Esophagus muscularis mucosa (tissue), 4 donors: ENCODE data around the gene ZNF672. TPM values are rescaled to one million over a fixed set of nuclear protein-coding genes. Genes with fewer than 3 reads are reported as not detected.
A peak's percentile ranks its signal among the peaks of the same experiment; 100 is the strongest.
"Not testable (repeated sequence)": the region's sequence is repeated elsewhere in the genome, so short reads cannot be mapped to it uniquely, and the experiment has no call there.

Experiments
- DNase-seq: peaks from one replicate; pipeline ENCODE4 v3.0.0-alpha.2; 2017; ENCODE audit errors: extremely low spot score
- H3K27ac ChIP-seq, 4 donors: fragments of 200-600 bp; sonication (generic); replicated peaks in 1 of 4; 1 replicate in 3 of 4; 2 replicates in 1 of 4; pipeline ENCODE4 v1.5.1; 2016 to 2019; ENCODE audit warnings: mild to moderate bottlenecking in 1 of 4
- H3K27me3 ChIP-seq, 4 donors: fragments of 200-600 bp; sonication (generic); one replicate each; pipeline versions ENCODE4 v1.5.1 to v1.6.0; 2016 to 2019
- H3K36me3 ChIP-seq, 4 donors: fragments of 200-600 bp; sonication (generic); one replicate each; pipeline ENCODE4 v1.5.1; 2016 to 2019
- H3K4me1 ChIP-seq, 4 donors: fragments of 200-600 bp; sonication (generic); one replicate each; pipeline ENCODE4 v1.5.1; 2016 to 2019
- H3K4me3 ChIP-seq, 4 donors: fragments of 200-600 bp; sonication (generic); 1 replicate in 2 of 4; 2 replicates in 2 of 4; pipeline ENCODE4 v1.5.1; 2016 to 2019; ENCODE audit warnings: mild to moderate bottlenecking in 4 of 4, moderate library complexity in 1 of 4
- H3K9me3 ChIP-seq, 4 donors: fragments of 200-600 bp; sonication (generic); 1 replicate in 3 of 4; 2 replicates in 1 of 4; pipeline ENCODE4 v1.5.1; 2016 to 2019
- CTCF ChIP-seq, 3 experiments: fragments of 200-600 bp in 2 of 3; fragments of 450-650 bp in 1 of 3; sonication (generic) in 2 of 3; IDR thresholded peaks; one replicate each; pipeline ENCODE4 v1.5.1; 2017 to 2019; ENCODE audit warnings: antibody characterized with exemption in 3 of 3, mild to moderate bottlenecking in 2 of 3, moderate library complexity in 1 of 3
- EP300 ChIP-seq: sonication (generic); formaldehyde crosslinking; IDR thresholded peaks from one replicate; pipeline ENCODE4 v1.6.1; 2017; ENCODE audit warnings: antibody characterized with exemption
- POLR2A ChIP-seq: fragments of 450-650 bp; IDR thresholded peaks from one replicate; pipeline ENCODE4 v1.6.1; 2017; ENCODE audit warnings: antibody characterized with exemption, moderate library complexity, mild to moderate bottlenecking, low read depth
- POLR2AphosphoS5 ChIP-seq, 2 donors: sonication (generic); formaldehyde crosslinking; IDR thresholded peaks; one replicate each; pipeline ENCODE4 v1.6.1; 2017; ENCODE audit warnings: antibody characterized with exemption in 2 of 2
- WGBS: methylation state at CpG from one replicate; pipeline ENCODE4 v1.1.5; 2018; 5-methylcytosine and 5-hydroxymethylcytosine counted together
- intact Hi-C: fragments of 100-400 bp; cut with DNase I; formaldehyde crosslinking; loops from one replicate; pipeline ENCODE4 v1.15.1; 2023
- total RNA-seq, 4 donors: library from RNA; depleted of rRNA; stranded (reverse); fragments of >200 nt; gene quantifications; one replicate each; pipeline versions ENCODE4 v1.1.0 to v1.2.1, GENCODE V29; 2016

The ZNF672 gene
- total RNA-seq, result 10 to 100 TPM; 30.3 to 46.4 (median 39.3) TPM

- Histone ChIP-seq H3K27ac (peak within 1 kb of the TSS; percentile 98 to 100 (median 100)), H3K27me3 (peaks cover 0 to 12% (median 0%) of the 10 kb centered on the region in 4 donors), H3K4me3 (peak within 1 kb of the TSS; percentile 87 to 94 (median 94)), H3K4me1 (peaks cover 45 to 49% (median 48%) of the 10 kb centered on the region in 4 donors), H3K36me3 (peaks cover 0 to 4% (median 0%) of the 10 kb centered on the region in 4 donors), H3K9me3 (no peaks in the 10 kb centered on the region)
- no peak for TF ChIP-seq CTCF (IDR thresholded peaks at IDR 0.05)
- TF ChIP-seq POLR2A, result peak; percentile 22
- peak; percentile 84 to 96 for TF ChIP-seq POLR2AphosphoS5 (IDR thresholded peaks at IDR 0.05)
- intact Hi-C loops, result no loop called here
- peak; percentile 99 for DNase-seq
- 0% methylated on average over 43 of the region's 48 CpGs for WGBS
Observed at GRCh38 chr1:248837781-248838356, at the start of gene ZNF672. ZNF672 (plus strand) TSS chr1:248838224; CDS start chr1:248847275, 9,051 bp downstream.

- peak; percentile 37 for DNase-seq
Observed at GRCh38 chr1:248788327-248788726, 49.7 kb upstream of the ZNF672 start.

GRCh38 chr1:248789337-248789736 is 48.7 kb upstream of the ZNF672 start:
- H3K9me3 ChIP-seq, intact Hi-C loops, H3K27me3 ChIP-seq, H3K4me1 ChIP-seq, H3K36me3 ChIP-seq, H3K27ac ChIP-seq, H3K4me3 ChIP-seq: not testable (repeated sequence)
- DNase-seq, result peak; percentile 68
- WGBS, result 77% methylated on average over 2 of the region's 2 CpGs

More at GRCh38 chr1:248788327-248788726, 49.7 kb upstream of the ZNF672 start:
- H3K9me3 ChIP-seq, result no peaks in the 10 kb centered on the region
- H3K4me1 ChIP-seq, result no peaks in the 10 kb centered on the region
- no peaks in the 10 kb centered on the region for H3K27me3 ChIP-seq
- 87% methylated on average over 3 of the region's 3 CpGs for WGBS
- intact Hi-C loops, result no loop called here
- H3K27ac ChIP-seq, result no peak overlapping the region
- no peak overlapping the region for H3K4me3 ChIP-seq
- TF ChIP-seq CTCF (IDR thresholded peaks at IDR 0.05), result no peak
- TF ChIP-seq EP300, result no peak
- no peak for TF ChIP-seq POLR2A
- no peaks in the 10 kb centered on the region for H3K36me3 ChIP-seq

- peaks cover 0 to 14% (median 9%) of the 10 kb centered on the region in 4 donors for H3K9me3 ChIP-seq
- TF ChIP-seq CTCF (IDR thresholded peaks at IDR 0.05) (no peak), POLR2A (no peak), POLR2AphosphoS5 (IDR thresholded peaks at IDR 0.05) (no peak), EP300 (no peak)
- H3K36me3 ChIP-seq, result no peaks in the 10 kb centered on the region
- no peak for DNase-seq
- intact Hi-C loops, result no loop called here
- H3K27ac ChIP-seq, result no peak overlapping the region
- no peaks in the 10 kb centered on the region for H3K4me1 ChIP-seq
- no peak overlapping the region for H3K4me3 ChIP-seq
- WGBS, result 81% methylated on average over 5 of the region's 5 CpGs
- H3K27me3 ChIP-seq, result no peaks in the 10 kb centered on the region
Observed at GRCh38 chr1:248790456-248790855, 47.6 kb upstream of the ZNF672 start.

GRCh38 chr1:248791010-248791409 is 47.0 kb upstream of the ZNF672 start:
- Histone ChIP-seq H3K27ac (no peak overlapping the region), H3K36me3 (no peaks in the 10 kb centered on the region), H3K4me1 (no peaks in the 10 kb centered on the region), H3K9me3 (peaks cover 0 to 19% (median 10%) of the 10 kb centered on the region in 4 donors), H3K4me3 (no peak overlapping the region), H3K27me3 (no peaks in the 10 kb centered on the region)
- intact Hi-C loops, result no loop called here
- TF ChIP-seq POLR2AphosphoS5 (IDR thresholded peaks at IDR 0.05) (no peak), EP300 (no peak)
- peak; percentile 60 for DNase-seq
- WGBS, result 82% methylated on average over 4 of the region's 4 CpGs

- WGBS, result 72% methylated on average over 5 of the region's 5 CpGs
- no peaks in the 10 kb centered on the region for H3K4me1 ChIP-seq
- intact Hi-C loops, result no loop called here
- no peaks in the 10 kb centered on the region for H3K27me3 ChIP-seq
- no peak for TF ChIP-seq EP300
- TF ChIP-seq POLR2A, result no peak
- TF ChIP-seq POLR2AphosphoS5 (IDR thresholded peaks at IDR 0.05), result no peak
- no peak for TF ChIP-seq CTCF (IDR thresholded peaks at IDR 0.05)
- no peak overlapping the region for H3K27ac ChIP-seq
- H3K9me3 ChIP-seq, result peaks cover 0 to 22% (median 10%) of the 10 kb centered on the region in 4 donors
- H3K36me3 ChIP-seq, result no peaks in the 10 kb centered on the region
- DNase-seq, result peak; percentile 34
- H3K4me3 ChIP-seq, result no peak overlapping the region
Observed at GRCh38 chr1:248792342-248792741, 45.7 kb upstream of the ZNF672 start.
